IPS-NIHi7 (cell line): ENCODE measurements around the gene MAP2K7.

ENCODE experiments used
- DNase-seq: peaks from one replicate; pipeline ENCODE4 v3.0.0; 2012; ENCODE audit warnings: mixed read lengths; ENCODE audit errors: extremely low spot score

Gene MAP2K7

GRCh38 chr19:7866399-7867091 is 37.1 kb upstream of the MAP2K7 start:
- no peak for DNase-seq

- no peak for DNase-seq
Measured at GRCh38 chr19:7867092-7867844, 36.4 kb upstream of the MAP2K7 start.

GRCh38 chr19:7868326-7868670 is 35.4 kb upstream of the MAP2K7 start:
- no peak for DNase-seq

GRCh38 chr19:7868671-7869452 is 34.8 kb upstream of the MAP2K7 start:
- peak; percentile 82 for DNase-seq

- peak; percentile 47 for DNase-seq
Measured at GRCh38 chr19:7869453-7869909, 34.2 kb upstream of the MAP2K7 start.

GRCh38 chr19:7869910-7870511 is 33.7 kb upstream of the MAP2K7 start:
- DNase-seq: peak; percentile 53

GRCh38 chr19:7870571-7871436 is 32.9 kb upstream of the MAP2K7 start:
- peak; percentile 66 for DNase-seq

- DNase-seq: peak; percentile 77
Measured at GRCh38 chr19:7871437-7872305, 32.0 kb upstream of the MAP2K7 start.

- DNase-seq: no peak
Measured at GRCh38 chr19:7872306-7873204, 31.1 kb upstream of the MAP2K7 start.

GRCh38 chr19:7873304-7874075 is 30.2 kb upstream of the MAP2K7 start:
- no peak for DNase-seq

- peak; percentile 87 for DNase-seq
Measured at GRCh38 chr19:7874076-7874896, 29.4 kb upstream of the MAP2K7 start, which contains the start of gene PRR36. PRR36 (minus strand) TSS chr19:7874390; CDS start chr19:7873689, 701 bp downstream.

- DNase-seq: no peak
Measured at GRCh38 chr19:7874897-7875273, 28.8 kb upstream of the MAP2K7 start.

GRCh38 chr19:7877249-7877836 is 26.3 kb upstream of the MAP2K7 start:
- DNase-seq: no peak

GRCh38 chr19:7879111-7879807 is 24.4 kb upstream of the MAP2K7 start:
- DNase-seq: no peak

GRCh38 chr19:7879836-7880235 is 23.8 kb upstream of the MAP2K7 start:
- DNase-seq: no peak

- no peak for DNase-seq
Measured at GRCh38 chr19:7881910-7882309, 21.8 kb upstream of the MAP2K7 start.
